Measurements from ENCODE around the gene TRIM5. TPM values are rescaled to one million over a fixed set of nuclear protein-coding genes. Genes with fewer than 3 reads are reported as not detected.

The TRIM5 gene
- total RNA-seq, 1 experiment from 2014 or later = 17.9 TPM

DNA sequence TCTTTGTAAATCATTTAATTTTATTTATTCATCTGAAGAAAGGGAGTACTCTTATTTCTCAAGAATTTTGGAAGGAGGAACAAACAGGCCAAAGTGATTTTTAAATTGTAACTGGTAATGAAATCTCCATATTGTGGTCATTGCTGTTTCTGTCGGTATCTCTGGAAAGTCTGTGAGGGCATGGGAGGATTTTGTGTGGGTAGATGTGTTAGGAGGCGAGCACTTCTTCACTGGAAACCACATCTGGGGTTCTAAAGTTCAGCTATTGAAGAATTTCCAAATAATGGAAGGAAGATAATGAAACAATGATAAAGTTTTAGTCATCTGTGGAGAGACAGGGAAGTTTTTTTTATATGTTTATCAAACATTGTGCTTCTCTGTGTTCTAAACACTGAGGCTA, 53.5 kb downstream of the TRIM5 start:
- intact Hi-C loops (cut with micrococcal nuclease; ENCODE audit: unreplicated experiment) = no loop called here
- DNase-seq (ENCODE audit: low spot score) = no peak
- no peaks in the 10 kb centered on the region for H3K27me3 ChIP-seq (replicated peaks; ENCODE audit: insufficient read depth, low read depth, low read length, poor library complexity)
- H3K4me3 ChIP-seq (ENCODE audit: low read depth, low read length, poor library complexity, severe bottlenecking) = no peak overlapping the region
- POLR2A ChIA-PET (ENCODE audit: low non-redundant PET) = no interaction called here
- H3K9me3 ChIP-seq (ENCODE audit: low read depth, low read length, poor library complexity, severe bottlenecking) = no peaks in the 10 kb centered on the region
- no peak for TF ChIP-seq EZH2 (IDR thresholded peaks at IDR 0.05; ENCODE audit: borderline replicate concordance, low read depth, low read length, poor library complexity, severe bottlenecking)
- TF ChIP-seq, protein P1, sequence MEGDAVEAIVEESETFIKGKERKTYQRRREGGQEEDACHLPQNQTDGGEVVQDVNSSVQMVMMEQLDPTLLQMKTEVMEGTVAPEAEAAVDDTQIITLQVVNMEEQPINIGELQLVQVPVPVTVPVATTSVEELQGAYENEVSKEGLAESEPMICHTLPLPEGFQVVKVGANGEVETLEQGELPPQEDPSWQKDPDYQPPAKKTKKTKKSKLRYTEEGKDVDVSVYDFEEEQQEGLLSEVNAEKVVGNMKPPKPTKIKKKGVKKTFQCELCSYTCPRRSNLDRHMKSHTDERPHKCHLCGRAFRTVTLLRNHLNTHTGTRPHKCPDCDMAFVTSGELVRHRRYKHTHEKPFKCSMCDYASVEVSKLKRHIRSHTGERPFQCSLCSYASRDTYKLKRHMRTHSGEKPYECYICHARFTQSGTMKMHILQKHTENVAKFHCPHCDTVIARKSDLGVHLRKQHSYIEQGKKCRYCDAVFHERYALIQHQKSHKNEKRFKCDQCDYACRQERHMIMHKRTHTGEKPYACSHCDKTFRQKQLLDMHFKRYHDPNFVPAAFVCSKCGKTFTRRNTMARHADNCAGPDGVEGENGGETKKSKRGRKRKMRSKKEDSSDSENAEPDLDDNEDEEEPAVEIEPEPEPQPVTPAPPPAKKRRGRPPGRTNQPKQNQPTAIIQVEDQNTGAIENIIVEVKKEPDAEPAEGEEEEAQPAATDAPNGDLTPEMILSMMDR (conservative IDR thresholded peaks at IDR 0.05; ENCODE audit: low read depth, low read length) = no peak
- no peak overlapping the region for H3K27ac ChIP-seq (ENCODE audit: low read depth, low read length, poor library complexity, severe bottlenecking)
- CTCF ChIA-PET = no interaction called here
- no peaks in the 10 kb centered on the region for H3K4me1 ChIP-seq (ENCODE audit: insufficient read depth, low read length, poor library complexity, severe bottlenecking)
- BruUV-seq (replicated peaks) = no TSS peak
- H3K36me3 ChIP-seq (ENCODE audit: insufficient read depth, low read length, poor library complexity, severe bottlenecking) = no peaks in the 10 kb centered on the region

DNA sequence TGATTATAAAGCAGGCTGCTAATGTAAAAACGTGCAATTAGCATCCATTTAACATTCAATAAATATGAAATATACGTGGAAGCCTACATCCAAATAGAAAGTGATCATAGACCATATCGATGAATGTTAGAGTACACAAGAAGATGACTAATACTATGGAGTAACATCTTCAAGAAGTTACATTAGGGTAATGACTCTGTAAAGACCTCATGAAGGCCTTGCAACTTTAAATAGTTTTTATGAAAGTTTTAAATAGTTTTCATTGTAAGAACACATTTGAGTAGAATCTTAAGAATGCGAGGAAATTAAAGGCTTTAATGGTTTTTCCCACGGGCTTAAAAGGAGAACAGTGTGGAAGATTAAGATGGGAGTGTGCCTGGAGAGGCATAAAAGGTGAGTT, 58.7 kb downstream of the TRIM5 start:
- Histone ChIP-seq H3K4me1 (ENCODE audit: insufficient read depth, low read length, poor library complexity, severe bottlenecking) (no peaks in the 10 kb centered on the region), H3K27ac (ENCODE audit: low read depth, low read length, poor library complexity, severe bottlenecking) (no peak overlapping the region), H3K4me3 (ENCODE audit: low read depth, low read length, poor library complexity, severe bottlenecking) (no peak overlapping the region), H3K36me3 (ENCODE audit: insufficient read depth, low read length, poor library complexity, severe bottlenecking) (no peaks in the 10 kb centered on the region), H3K9me3 (ENCODE audit: low read depth, low read length, poor library complexity, severe bottlenecking) (no peaks in the 10 kb centered on the region), H3K27me3 (replicated peaks; ENCODE audit: insufficient read depth, low read depth, low read length, poor library complexity) (no peaks in the 10 kb centered on the region)
- intact Hi-C loops (cut with micrococcal nuclease; ENCODE audit: unreplicated experiment) = no loop called here
- POLR2A ChIA-PET (ENCODE audit: low non-redundant PET) = no interaction called here
- no TSS peak for BruUV-seq (replicated peaks)
- TF ChIP-seq, protein P1 (conservative IDR thresholded peaks at IDR 0.05; ENCODE audit: low read depth, low read length) = no peak
- TF ChIP-seq EZH2 (IDR thresholded peaks at IDR 0.05; ENCODE audit: borderline replicate concordance, low read depth, low read length, poor library complexity, severe bottlenecking) = no peak
- no peak for DNase-seq (ENCODE audit: low spot score)
- CTCF ChIA-PET = no interaction called here

GRCh38 chr11:5625281-5625680, 59.6 kb downstream of the TRIM5 start:
- POLR2A ChIA-PET (ENCODE audit: low non-redundant PET) = no interaction called here
- TF ChIP-seq, protein P1 (conservative IDR thresholded peaks at IDR 0.05; ENCODE audit: low read depth, low read length) = no peak
- no peak for TF ChIP-seq EZH2 (IDR thresholded peaks at IDR 0.05; ENCODE audit: borderline replicate concordance, low read depth, low read length, poor library complexity, severe bottlenecking)
- Histone ChIP-seq H3K4me1 (ENCODE audit: insufficient read depth, low read length, poor library complexity, severe bottlenecking) (no peaks in the 10 kb centered on the region), H3K27ac (ENCODE audit: low read depth, low read length, poor library complexity, severe bottlenecking) (no peak overlapping the region), H3K36me3 (ENCODE audit: insufficient read depth, low read length, poor library complexity, severe bottlenecking) (no peaks in the 10 kb centered on the region), H3K9me3 (ENCODE audit: low read depth, low read length, poor library complexity, severe bottlenecking) (no peaks in the 10 kb centered on the region), H3K4me3 (ENCODE audit: low read depth, low read length, poor library complexity, severe bottlenecking) (peak overlapping the region; percentile 41), H3K27me3 (replicated peaks; ENCODE audit: insufficient read depth, low read depth, low read length, poor library complexity) (no peaks in the 10 kb centered on the region)
- CTCF ChIA-PET = no interaction called here
- no TSS peak for BruUV-seq (replicated peaks)
- intact Hi-C loops (cut with micrococcal nuclease; ENCODE audit: unreplicated experiment) = no loop called here
- no peak for DNase-seq (ENCODE audit: low spot score)
